Naive B cell (primary cell): ENCODE measurements around the gene MCUB. TPM values are rescaled to one million over a fixed set of nuclear protein-coding genes. Genes with fewer than 3 reads are reported as not detected.
"Not testable (repeated sequence)": the region's sequence is repeated elsewhere in the genome, so short reads cannot be mapped to it uniquely, and the experiment has no call there.

ENCODE experiments used
- ATAC-seq, 2 donors: fragments of 150-1000 bp; cut with Tn5 transposase; 2 replicates each; pipeline ENCODE4 v1.10.0; 2021; ENCODE audit warnings: low read depth in 2 of 2, mild to moderate bottlenecking in 2 of 2, moderate library complexity in 2 of 2
- DNase-seq: peaks from one replicate; pipeline ENCODE4 v3.0.0; 2022
- H3K27ac Mint-ChIP-seq, 6 donors: one replicate each; pipeline ENCODE4 v1.8.0; 2020 to 2022; ENCODE audit warnings: mild to moderate bottlenecking in 6 of 6, mixed read lengths in 6 of 6, moderate library complexity in 5 of 6, inconsistent platforms in 2 of 6
- H3K27me3 Mint-ChIP-seq, 3 donors: one replicate each; pipeline ENCODE4 v1.8.0; 2021 to 2022; ENCODE audit warnings: mixed read lengths in 3 of 3, mild to moderate bottlenecking in 1 of 3
- H3K36me3 Mint-ChIP-seq, 2 donors: one replicate each; pipeline ENCODE4 v1.8.0; 2020 to 2022; ENCODE audit warnings: mixed read lengths in 2 of 2, inconsistent platforms in 1 of 2, mild to moderate bottlenecking in 1 of 2
- H3K4me1 Mint-ChIP-seq, 3 donors: one replicate each; pipeline ENCODE4 v1.8.0; 2020 to 2022; ENCODE audit warnings: mixed read lengths in 3 of 3, inconsistent platforms in 1 of 3, mild to moderate bottlenecking in 1 of 3, moderate library complexity in 1 of 3
- H3K4me3 Mint-ChIP-seq, 8 donors: one replicate each; pipeline ENCODE4 v1.8.0; 2020 to 2022; ENCODE audit warnings: mild to moderate bottlenecking in 8 of 8, mixed read lengths in 8 of 8, moderate library complexity in 8 of 8, inconsistent platforms in 2 of 8
- H3K9me3 Mint-ChIP-seq, 7 donors: one replicate each; pipeline ENCODE4 v1.8.0; 2020 to 2022; ENCODE audit warnings: mixed read lengths in 7 of 7, mild to moderate bottlenecking in 5 of 7, inconsistent platforms in 2 of 7, moderate library complexity in 1 of 7
- polyA plus RNA-seq, 6 donors: library from polyadenylated mRNA; unstranded; fragments of 300-500 nt; fragmentation: Illumina TruSeq; gene quantifications; one replicate each; pipeline ENCODE4 v1.2.3, GENCODE V29; 2021; ENCODE audit warnings: low read depth in 6 of 6

The MCUB gene
- polyA plus RNA-seq, 6 donors from 2014 or later = 118 to 213 (median 145) TPM

DNA sequence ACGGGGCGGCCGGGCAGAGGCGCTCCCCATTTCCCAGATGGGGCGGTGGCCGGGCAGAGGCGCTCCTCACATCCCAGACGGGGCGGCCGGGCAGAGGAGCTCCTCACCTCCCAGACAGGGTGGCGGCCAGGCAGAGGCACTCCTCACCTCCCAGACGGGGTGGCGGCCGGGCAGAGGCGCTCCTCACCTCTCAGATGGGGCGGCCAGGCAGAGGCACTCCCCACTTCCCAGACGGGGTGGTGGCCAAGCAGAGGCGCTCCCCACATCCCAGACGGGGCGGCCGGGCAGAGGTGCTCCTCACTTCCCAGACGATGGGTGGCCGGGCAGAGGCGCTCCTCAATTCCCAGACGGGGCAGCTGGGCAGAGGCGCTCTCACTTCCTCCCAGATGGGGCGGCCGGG, 118.4 kb downstream of the MCUB start:
- H3K36me3 Mint-ChIP-seq = peaks cover 0 to 17% of the 10 kb centered on the region in 2 donors
- H3K27ac Mint-ChIP-seq = peak overlapping the region in 1 of 6 donors; percentile 49
- H3K27me3 Mint-ChIP-seq, DNase-seq, H3K4me3 Mint-ChIP-seq, H3K9me3 Mint-ChIP-seq, ATAC-seq: not testable (repeated sequence)
- H3K4me1 Mint-ChIP-seq = peaks cover 0 to 11% (median 4%) of the 10 kb centered on the region in 3 donors

GRCh38 chr4:109678925-109679324, 118.9 kb downstream of the MCUB start:
- Mint-ChIP-seq H3K4me1 (peaks cover 0 to 14% (median 6%) of the 10 kb centered on the region in 3 donors), H3K27ac (peak overlapping the region in 2 of 6 donors; percentile 24 to 49), H3K36me3 (peaks cover 0 to 12% of the 10 kb centered on the region in 2 donors)
- not testable (repeated sequence) for ATAC-seq, H3K9me3 Mint-ChIP-seq, DNase-seq, H3K27me3 Mint-ChIP-seq, H3K4me3 Mint-ChIP-seq

DNA sequence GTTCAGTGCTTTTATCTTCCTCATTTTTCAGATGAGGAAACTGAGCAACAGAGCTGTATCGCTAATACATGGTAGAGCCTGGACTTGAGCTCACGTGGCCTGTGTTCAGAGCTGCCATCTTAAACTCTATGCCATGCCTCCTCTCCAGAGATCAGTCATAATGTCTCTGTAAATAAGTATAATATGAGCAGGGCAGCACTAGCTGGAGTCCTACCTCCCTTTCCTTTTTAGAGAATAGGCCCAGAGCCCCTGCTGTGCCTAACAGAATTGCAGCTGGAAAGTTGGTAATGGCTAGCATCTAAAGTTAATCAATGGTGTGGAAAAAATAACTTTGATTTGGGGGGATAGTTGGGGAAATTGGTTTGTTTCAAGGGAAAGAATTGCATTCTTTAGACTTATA, 122.8 kb downstream of the MCUB start:
- Mint-ChIP-seq H3K4me3 (no peak overlapping the region), H3K27ac (peak overlapping the region in 2 of 6 donors; percentile 64 to 68), H3K4me1 (peaks cover 0 to 14% (median 8%) of the 10 kb centered on the region in 3 donors), H3K36me3 (peaks cover 17 to 20% of the 10 kb centered on the region in 2 donors), H3K9me3 (peaks cover 0 to 2% (median 0%) of the 10 kb centered on the region in 7 donors), H3K27me3 (no peaks in the 10 kb centered on the region)
- DNase-seq (no peak), ATAC-seq (no peak)

DNA sequence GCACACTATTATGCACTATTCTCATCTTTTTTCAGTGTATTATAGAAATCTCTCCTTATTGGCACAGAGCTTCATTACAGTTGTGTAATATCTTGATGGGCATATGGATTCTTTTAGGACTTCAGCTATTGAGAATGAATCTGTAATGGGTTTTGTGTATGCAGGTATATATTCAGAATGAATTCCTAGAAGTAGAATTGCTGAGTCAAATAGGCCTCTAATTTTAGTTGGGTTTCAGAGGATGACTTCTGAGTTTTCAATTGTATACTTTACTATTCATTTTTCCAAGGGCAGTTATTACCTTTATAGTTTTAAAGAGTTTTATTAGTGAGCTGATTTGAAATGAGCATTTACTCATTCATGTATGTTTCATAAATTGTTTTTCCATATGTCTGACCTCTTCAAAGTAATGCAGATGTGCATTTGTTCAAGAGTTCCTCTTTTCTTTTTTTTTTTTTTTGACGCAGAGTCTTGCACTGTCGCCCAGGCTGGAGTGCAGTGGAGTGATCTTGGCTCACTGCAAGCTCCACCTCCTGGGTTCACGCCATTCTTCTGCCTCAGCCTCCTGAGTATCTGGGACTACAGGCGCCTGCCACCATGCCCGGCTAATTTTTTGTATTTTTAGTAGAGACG, 123.7 kb downstream of the MCUB start:
- Mint-ChIP-seq H3K27ac (peak overlapping the region in 4 of 6 donors; percentile 54 to 87 (median 74)), H3K9me3 (peaks cover 0 to 2% (median 0%) of the 10 kb centered on the region in 7 donors), H3K36me3 (peaks cover 20 to 22% of the 10 kb centered on the region in 2 donors), H3K4me1 (peaks cover 0 to 14% (median 8%) of the 10 kb centered on the region in 3 donors), H3K27me3 (no peaks in the 10 kb centered on the region), H3K4me3 (no peak overlapping the region)
- peak; percentile 43 to 66 for ATAC-seq
- no peak for DNase-seq

GRCh38 chr4:109684727-109685126, 124.7 kb downstream of the MCUB start:
- Mint-ChIP-seq H3K27me3 (no peaks in the 10 kb centered on the region), H3K36me3 (peaks cover 20 to 22% of the 10 kb centered on the region in 2 donors)

DNA sequence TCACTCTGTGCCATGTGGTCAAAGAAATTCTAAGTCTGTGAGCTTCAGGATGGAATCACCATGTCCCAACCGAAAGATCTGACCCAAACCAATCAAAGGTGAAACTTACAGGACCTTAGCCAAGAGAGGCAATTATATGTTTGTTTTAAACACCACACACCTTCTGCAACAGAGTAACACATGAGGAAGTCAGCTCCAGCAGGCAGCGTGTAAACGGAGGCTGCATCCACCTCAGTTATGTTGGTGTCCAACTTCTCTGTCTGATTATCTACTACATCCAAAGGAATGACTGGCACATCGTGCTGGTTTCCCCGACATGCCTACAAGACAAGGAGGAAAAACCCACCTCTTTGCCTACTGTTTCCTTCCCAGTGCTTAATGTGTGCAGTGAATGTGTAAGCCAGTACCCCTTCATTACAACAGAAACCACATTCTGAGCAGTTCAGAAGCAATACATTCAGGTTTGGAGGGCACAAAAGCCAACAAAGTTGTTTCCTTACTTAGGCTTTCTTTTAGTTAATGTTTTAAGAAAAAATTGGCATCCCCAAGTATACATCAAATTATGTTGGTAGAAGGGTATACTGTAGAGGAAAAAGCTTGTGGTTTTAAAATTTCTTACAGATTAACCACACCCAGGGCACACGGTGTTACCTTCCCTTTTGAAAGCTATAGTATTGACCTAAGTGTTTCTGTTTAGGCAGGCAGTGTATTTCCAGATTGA, 130.8 kb downstream of the MCUB start:
- Mint-ChIP-seq H3K36me3 (peaks cover 16 to 29% of the 10 kb centered on the region in 2 donors), H3K4me3 (peak overlapping the region in 1 of 8 donors; percentile 19), H3K27ac (peak overlapping the region in 4 of 6 donors; percentile 18 to 78 (median 46)), H3K9me3 (no peaks in the 10 kb centered on the region), H3K4me1 (peaks cover 6 to 11% (median 11%) of the 10 kb centered on the region in 3 donors), H3K27me3 (no peaks in the 10 kb centered on the region)
- ATAC-seq (peak in 1 of 2 donors; percentile 28), DNase-seq (no peak)

More at GRCh38 chr4:109684727-109685126, 124.7 kb downstream of the MCUB start:
- no peak for ATAC-seq
- Mint-ChIP-seq H3K4me1 (peaks cover 0 to 14% (median 8%) of the 10 kb centered on the region in 3 donors), H3K9me3 (peaks cover 0 to 2% (median 0%) of the 10 kb centered on the region in 7 donors), H3K27ac (no peak overlapping the region), H3K4me3 (no peak overlapping the region)
- DNase-seq = no peak

- Mint-ChIP-seq H3K36me3 (peaks cover 16 to 29% of the 10 kb centered on the region in 2 donors), H3K27ac (peak overlapping the region in 2 of 6 donors; percentile 53 to 78), H3K4me1 (peaks cover 6 to 11% (median 11%) of the 10 kb centered on the region in 3 donors), H3K27me3 (no peaks in the 10 kb centered on the region), H3K4me3 (peak overlapping the region in 1 of 8 donors; percentile 10), H3K9me3 (no peaks in the 10 kb centered on the region)
- ATAC-seq (no peak), DNase-seq (no peak)
Observed at GRCh38 chr4:109691411-109691920, 131.4 kb downstream of the MCUB start.

DNA sequence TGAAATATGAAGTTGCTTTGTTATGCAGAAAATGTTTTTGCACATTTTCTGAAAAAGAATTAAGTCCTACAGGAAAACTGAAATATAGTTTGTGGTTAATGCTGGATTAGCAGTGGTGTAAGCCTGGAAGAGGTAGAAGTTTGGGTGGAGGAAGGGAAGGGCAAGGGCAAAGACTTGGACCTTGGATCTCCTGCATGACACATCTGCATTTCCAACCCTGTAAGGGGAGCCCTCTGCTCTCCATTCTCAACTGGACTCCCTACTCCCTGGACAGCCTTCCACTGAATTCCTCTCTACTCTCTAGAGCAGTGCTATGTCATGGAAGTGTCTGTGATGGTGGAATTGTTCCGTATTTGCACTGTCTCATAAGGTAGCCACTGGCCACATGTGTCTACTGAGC, 138.6 kb downstream of the MCUB start:
- Mint-ChIP-seq H3K27ac (peak overlapping the region in 1 of 6 donors; percentile 30), H3K36me3 (no peaks in the 10 kb centered on the region), H3K4me1 (peaks cover 17 to 22% (median 17%) of the 10 kb centered on the region in 3 donors), H3K27me3 (no peaks in the 10 kb centered on the region), H3K4me3 (no peak overlapping the region), H3K9me3 (no peaks in the 10 kb centered on the region)
- DNase-seq = no peak
- ATAC-seq = no peak

DNA sequence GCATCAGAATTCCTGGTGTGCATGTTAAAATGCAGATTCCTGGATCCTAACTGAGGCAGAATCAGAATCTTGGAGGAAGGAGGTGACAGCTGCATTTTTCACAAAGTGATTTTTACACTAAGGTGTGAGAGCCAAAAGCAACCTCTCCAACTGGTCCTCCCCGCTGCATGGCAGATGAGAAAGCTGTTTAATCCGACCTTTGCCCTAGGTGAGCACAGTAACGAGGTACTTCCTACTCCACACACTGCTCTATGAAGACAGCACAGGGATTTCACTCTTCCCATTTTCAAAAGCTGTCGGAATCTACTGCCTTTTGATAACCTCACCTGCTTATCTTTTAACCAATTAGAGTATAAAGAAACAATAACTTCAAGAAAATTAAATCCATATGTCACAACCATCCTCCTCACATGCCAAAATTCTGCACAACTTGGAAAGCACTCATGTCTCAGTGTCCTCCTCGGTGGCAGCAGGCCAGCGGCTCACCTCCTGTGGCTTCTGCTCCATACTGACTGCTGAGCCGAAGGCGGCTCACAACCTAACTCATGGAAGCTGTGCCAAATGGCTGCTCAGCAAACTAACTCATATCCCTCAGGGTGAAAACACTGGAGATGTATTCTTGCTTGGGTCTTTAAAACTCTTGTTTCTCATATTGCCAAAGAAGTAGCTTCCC, 139.6 kb downstream of the MCUB start:
- Mint-ChIP-seq H3K27ac (no peak overlapping the region), H3K4me1 (peaks cover 22 to 28% (median 23%) of the 10 kb centered on the region in 3 donors), H3K9me3 (no peaks in the 10 kb centered on the region), H3K27me3 (no peaks in the 10 kb centered on the region), H3K4me3 (no peak overlapping the region), H3K36me3 (no peaks in the 10 kb centered on the region)
- DNase-seq (no peak), ATAC-seq (no peak)

- DNase-seq (no peak), ATAC-seq (no peak)
- peak overlapping the region; percentile 93 to 96 (median 95) for H3K4me3 Mint-ChIP-seq
- no peaks in the 10 kb centered on the region for H3K36me3 Mint-ChIP-seq
- no peaks in the 10 kb centered on the region for H3K9me3 Mint-ChIP-seq
- no peaks in the 10 kb centered on the region for H3K27me3 Mint-ChIP-seq
- H3K27ac Mint-ChIP-seq = peak overlapping the region in 5 of 6 donors; percentile 23 to 89 (median 67)
- H3K4me1 Mint-ChIP-seq = peaks cover 22 to 28% (median 23%) of the 10 kb centered on the region in 3 donors
Observed at GRCh38 chr4:109701566-109702410, 141.7 kb downstream of the MCUB start.

DNA sequence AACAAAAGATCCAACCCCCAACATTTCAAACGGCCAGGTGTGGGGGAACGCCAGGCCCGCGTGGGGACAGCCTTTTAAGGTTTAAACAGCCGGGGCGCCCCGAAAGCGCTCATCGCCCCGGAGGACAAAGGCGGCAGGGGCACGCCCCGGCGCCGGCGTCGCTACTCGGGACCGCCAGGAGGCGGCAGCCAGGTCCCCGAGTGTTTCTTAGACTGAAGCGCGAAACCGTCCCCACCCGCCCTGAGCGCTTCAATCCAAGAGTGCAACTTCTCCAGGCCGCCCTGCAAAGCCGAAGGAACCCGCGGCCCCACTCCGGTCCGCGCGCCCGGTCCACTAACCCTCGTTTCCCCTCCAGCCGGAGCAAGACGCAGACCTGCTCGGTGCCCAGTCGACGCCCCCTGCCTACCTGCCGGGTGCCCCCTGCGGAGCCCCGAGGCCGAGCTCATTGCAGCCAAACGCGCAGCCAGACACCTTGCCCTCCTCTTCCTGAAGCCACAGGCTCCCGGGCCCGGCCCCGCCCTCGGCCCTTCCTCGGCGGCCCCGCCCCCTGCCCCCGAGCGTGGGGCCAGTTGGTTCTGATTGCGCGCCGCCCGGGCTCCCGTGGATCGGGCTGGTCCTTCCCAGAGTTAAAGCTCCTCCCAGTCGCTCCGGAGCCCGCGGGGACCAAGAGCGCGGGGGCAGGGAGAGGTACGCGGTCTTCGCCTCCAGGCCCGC, 143.1 kb downstream of the MCUB start, which contains the start of gene CASP6:
CASP6 (minus strand) TSS at position 496 of the 714 bp plus-strand sequence; CDS start at position 446, 50 bp downstream.
- ATAC-seq = peak; percentile 87 to 90
- Mint-ChIP-seq H3K4me1 (peaks cover 22 to 28% (median 23%) of the 10 kb centered on the region in 3 donors), H3K27me3 (no peaks in the 10 kb centered on the region), H3K36me3 (no peaks in the 10 kb centered on the region), H3K9me3 (no peaks in the 10 kb centered on the region), H3K27ac (peak within 1 kb of the TSS; percentile 67 to 98 (median 78)), H3K4me3 (peak within 1 kb of the TSS; percentile 93 to 96 (median 95))
- peak; percentile 60 for DNase-seq
